UCSD-AML1 (cell line): Measurements from ENCODE around the gene BCL7C.
"Not testable (repeated sequence)": the region's sequence is repeated elsewhere in the genome, so short reads cannot be mapped to it uniquely, and the experiment has no call there.

Experiments used
- DNase-seq: peaks from one replicate; lab custom pipeline; 2025; ENCODE audit not compliant: unreplicated experiment; lab: John Stamatoyannopoulos, UW

The BCL7C gene

GRCh38 chr16:30896261-30896888 is 2.5 kb upstream of the BCL7C start, which contains the start of gene CTF1:
CTF1 (plus strand) TSS chr16:30896614; CDS start chr16:30896644, 30 bp downstream.
- no peak for DNase-seq

DNA sequence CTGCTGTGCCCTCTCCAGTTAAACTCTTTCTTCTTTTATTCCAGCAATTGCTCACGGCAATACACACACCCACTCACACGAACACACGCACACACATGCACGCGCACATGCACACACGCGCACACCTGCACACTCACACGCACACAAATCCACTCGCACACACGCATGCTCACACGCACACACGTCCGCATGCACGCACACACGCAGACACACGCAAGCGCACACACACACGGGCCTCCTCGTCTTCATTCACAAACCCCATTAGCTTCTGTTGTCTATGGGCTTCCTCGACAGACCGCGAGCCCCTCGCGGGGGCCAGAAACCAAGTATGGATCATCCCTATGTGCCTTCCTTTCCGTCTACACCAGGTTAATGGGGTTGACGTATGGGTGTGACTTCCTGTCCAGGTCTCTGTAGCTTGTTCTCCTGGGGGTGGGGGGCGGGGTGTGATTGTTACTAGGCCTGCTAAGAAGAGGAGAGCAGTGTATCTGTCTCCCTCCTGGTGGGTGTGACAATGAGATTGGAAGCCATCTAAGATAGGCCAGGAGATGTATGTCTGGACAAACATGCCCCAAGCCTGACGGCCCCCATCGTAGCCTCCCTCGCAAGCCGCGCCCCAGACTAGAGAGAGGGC is 1.9 kb upstream of the BCL7C start:
- no peak for DNase-seq

DNA sequence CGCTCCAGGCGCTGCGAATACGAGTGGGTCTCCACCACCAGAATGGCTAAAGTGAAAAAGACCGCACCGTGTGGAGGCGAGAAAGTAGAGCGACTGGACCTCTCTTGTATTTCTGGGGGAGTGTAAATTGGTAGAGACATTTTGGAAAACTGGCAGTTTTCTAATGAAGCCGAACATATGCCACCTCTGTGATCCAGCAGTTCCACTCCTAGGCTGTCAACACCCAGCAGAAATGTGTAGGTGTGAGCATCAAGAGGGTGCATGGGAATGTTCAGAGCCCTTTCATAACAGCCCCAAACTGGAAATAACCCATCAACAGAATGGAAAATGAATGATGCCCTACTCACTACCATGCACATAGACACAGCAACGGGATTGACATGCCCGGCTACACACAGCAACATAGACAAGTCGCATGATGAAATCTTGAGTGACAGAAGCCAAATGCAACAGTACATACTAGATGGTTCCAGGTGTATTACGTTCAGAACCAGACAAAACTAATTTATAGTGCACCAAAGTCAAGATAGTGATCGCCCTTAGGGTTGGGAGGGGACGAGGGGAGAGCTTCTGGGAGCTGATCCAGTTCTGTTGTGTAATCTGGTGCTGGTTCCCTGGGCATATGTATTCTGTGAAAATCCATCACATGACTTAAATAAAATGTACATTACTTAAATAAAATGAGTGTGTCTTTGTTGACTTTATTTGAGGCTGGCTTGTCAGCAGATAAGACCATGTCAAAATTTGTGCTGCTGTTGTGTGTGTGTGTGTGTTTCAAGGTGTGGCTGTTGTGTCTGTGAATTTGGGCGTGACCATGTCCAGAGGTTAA is 877 bp upstream of the BCL7C start:
- DNase-seq, result no peak

- DNase-seq, result no peak
Observed at GRCh38 chr16:30893417-30893743, 497 bp downstream of the BCL7C start.

DNA sequence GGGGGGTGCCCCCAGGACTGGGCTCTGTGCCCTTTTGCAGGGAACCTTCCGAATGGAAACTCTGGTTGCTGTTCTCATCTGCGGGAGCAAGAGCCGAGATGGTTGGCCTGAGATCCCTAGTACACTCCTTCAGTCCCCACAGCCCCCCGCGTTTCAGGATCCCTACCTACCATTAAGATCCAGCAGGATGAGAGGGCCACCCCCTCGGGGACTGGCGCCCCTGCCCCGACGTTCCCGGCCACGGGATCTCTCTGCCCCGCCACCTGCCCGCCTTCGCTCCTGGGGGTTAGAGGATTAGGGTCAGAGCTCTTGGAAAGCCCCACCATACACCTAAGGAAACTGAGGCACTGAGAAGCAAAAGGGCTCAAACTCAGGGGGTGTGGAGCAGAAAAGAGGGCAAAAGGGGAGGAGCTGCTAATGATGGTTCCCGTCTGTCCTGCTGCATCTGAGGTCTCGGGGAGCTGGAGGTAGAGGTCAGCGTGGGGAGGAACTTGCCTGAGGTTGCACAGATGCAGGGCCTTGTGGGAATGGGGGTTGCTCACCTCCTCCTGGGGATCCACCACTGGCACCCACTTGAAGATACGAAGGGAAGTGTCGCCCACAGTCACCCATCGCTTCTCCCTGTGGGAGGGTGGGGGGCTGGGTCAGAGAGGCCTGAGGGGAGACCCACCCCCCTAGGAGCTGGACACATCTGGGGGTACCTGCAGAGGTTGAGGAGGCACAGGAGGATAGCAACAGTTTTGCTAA is 1.0 kb downstream of the BCL7C start:
- DNase-seq, result no peak

DNA sequence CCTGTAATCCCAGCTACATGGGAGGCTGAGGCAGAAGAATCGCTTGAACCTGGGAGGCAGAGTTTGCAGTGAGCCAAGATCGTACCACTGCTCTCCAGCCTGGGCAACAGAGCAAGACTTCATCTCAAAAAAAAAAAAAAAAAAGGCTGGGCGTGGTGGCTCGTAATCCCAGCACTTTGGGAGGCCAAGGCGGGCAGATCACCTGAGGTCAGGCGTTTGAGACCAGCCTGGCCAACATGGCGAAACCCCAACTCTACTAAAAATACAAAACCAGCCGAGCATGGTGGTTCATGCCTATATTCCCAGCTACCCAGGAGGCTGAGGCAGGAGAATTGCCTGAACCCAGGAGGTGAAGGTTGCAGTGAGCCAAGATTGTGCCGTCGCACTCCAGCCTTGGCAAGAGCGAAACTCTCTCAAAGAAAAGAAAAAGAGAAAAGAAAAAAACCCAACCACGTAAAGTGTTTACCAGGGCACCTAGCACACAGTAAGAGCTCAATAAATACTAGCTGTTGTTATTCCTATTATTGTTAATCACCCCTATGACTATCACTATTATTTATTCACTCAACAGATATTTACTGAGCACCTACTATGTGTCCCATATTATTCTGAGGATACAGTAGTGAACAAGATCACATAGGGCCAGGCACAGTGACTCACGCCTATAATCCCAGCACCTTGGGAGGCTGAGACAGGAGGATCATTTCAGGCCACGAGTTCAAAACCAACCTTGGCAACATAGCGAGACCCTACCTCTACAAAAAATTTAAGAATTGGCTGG is 2.6 kb downstream of the BCL7C start:
- DNase-seq, result not testable (repeated sequence)

- no peak for DNase-seq
Observed at GRCh38 chr16:30889721-30890120, 4.2 kb downstream of the BCL7C start.

GRCh38 chr16:30888856-30889499 is 4.9 kb downstream of the BCL7C start:
- no peak for DNase-seq

DNA sequence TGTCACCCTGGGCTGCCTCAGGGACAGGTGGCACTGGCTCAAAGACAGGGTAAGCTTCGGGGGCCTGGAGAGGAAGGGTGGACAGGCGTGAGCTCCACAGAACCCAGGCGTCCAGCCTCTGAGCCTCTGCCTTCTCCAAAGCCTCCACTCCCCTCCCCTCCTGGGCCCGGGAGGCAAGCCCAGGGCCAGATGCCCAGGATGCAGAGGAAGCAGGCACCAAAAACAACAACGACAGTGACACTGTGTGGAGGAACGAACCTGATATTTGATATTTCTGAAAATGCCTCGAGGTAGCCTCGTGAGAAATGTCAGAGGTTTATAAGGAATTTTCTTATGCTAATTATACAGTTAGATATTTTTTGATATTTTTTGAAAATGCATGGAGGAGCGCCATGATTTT is 6.0 kb downstream of the BCL7C start:
- no peak for DNase-seq

GRCh38 chr16:30886145-30886544 is 7.7 kb downstream of the BCL7C start:
- DNase-seq, result no peak

GRCh38 chr16:30885196-30885595 is 8.7 kb downstream of the BCL7C start:
- DNase-seq, result no peak

DNA sequence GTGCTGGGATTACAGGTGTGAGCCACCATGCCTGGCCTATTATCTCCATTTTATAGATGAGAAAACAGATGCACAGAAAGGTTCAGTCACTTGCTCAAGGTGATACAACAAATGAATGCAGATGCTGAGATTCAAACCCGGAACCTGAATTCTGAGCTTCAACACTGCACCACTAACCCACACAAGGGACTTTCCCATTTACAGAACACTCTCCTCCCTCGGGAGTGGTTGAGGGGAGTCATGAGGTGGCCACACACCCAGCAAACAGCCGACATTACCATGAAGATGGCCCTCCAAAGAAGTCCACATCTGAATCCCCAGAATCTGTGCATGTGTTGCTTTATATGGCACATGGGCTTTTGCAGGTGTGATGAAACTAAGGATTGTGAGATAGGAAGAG is 9.1 kb downstream of the BCL7C start:
- DNase-seq, result no peak

DNA sequence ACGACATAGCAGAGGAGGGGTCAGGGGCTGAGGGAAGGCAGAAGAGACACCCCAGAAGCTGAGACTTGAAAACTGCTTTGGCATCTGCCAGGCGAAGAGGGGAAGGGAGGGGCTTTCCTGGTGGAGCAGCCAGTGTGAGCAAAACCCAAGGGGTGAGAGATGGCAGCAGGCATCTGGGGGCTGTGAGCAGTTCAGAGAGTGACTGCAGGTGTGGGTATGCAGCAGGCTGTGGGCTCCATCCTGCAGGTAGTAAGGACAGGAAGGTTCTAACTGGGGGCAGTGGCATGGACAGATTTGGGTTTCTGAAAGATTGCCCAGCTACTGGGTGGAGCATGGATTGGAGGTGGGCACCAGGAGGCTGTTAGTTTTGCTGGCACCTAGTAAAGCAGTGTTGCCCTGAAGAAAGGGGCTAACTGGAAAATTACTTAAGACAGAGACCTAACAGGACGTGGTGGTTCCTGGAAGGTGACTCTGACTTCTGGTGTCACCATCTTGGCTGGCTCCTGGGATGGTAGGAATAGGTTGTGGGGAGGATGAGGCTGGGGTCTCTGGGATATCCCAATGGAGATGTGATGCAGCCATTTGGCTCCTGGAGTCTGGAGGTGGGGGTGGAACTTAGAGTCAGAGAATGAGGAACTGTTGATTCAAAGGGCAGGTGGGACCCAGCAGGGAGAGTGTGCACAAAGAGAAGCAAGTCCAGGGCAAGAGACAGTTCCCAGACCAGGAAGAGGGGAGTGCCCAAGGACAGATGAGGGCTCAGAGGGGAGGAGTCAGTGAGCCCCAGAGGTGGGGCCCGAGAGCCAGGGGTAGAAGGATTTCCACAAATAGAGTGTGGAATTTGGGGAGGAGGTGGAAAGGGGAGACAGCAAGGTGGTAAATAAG is 11.2 kb downstream of the BCL7C start:
- DNase-seq, result no peak

GRCh38 chr16:30876867-30877266 is 17.0 kb downstream of the BCL7C start:
- DNase-seq, result no peak

- no peak for DNase-seq
Observed at GRCh38 chr16:30875871-30876801, 17.7 kb downstream of the BCL7C start.

- DNase-seq, result peak; percentile 92
Observed at GRCh38 chr16:30874821-30875717, 18.8 kb downstream of the BCL7C start.

- DNase-seq, result no peak
Observed at GRCh38 chr16:30874244-30874820, 19.5 kb downstream of the BCL7C start.
